ENCODE data around the gene FLAD1.

DNA sequence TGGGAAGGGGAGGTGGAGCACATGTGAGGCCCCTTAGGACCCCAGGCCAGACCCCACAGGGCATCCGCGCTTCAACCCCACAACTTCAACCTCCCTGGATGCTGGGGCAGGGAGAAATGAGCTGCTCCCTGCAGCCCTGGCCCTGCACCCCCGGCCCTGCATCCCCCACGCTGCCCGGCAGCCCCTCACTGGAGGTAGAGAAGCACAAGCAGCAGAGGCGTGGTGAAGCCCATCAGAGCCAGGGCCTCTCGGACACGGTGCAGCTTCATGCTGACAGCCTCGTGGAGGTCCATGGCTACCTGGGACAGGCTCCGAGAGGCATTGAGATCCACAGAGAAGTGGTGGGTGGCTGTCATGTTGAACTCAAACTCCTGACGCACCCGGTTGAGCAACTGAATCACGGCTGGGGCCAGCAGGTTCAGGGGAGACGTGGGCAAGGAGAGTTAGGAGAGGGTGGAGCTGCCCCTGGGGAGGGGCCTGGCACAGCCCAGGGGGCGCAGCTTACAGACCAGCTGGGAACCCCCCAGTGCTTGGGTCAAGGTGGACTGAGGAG is 47.2 kb downstream of the FLAD1 start:
- TF ChIP-seq POLR2A (IDR thresholded peaks at IDR 0.05) (no peak), CTCF (IDR thresholded peaks at IDR 0.05) (no peak)
